H1 (cell line): ENCODE measurements around the gene PRRT1B. TPM values are rescaled to one million over a fixed set of nuclear protein-coding genes. Genes with fewer than 3 reads are reported as not detected.

Experiments
- CTCF ChIA-PET: fragments of 300-600 bp; sonication (Branson Sonifier 250); formaldehyde crosslinking; loops from one replicate; lab custom pipeline; 2021; ENCODE audit not compliant: partially characterized antibody; lab: Charles Lee
- POLR2A ChIA-PET: fragments of 300-600 bp; sonication (Branson Sonifier 250); formaldehyde crosslinking; loops from one replicate; lab custom pipeline; 2021; ENCODE audit warnings: inconsistent platforms; ENCODE audit not compliant: partially characterized antibody; lab: Charles Lee
- DNase-seq, 2 experiments: peaks; one replicate each; pipeline versions ENCODE4 v3.0.0 to v3.0.0-alpha.2; 2010 to 2022; ENCODE audit warnings: low spot score in 2 of 2, low read depth in 1 of 2, mixed read lengths in 1 of 2
- FAIRE-seq: peaks from 2 replicates; lab custom pipeline; 2011; peaks lifted over from hg19 to GRCh38; lab: Jason Lieb, UNC
- H2AFZ ChIP-seq: 2 replicates; pipeline ENCODE4 v1.8.1; 2012; ENCODE audit warnings: low read length, inconsistent platforms
- H2AK5ac ChIP-seq: 2 replicates; pipeline ENCODE4 v1.6.1; 2013; ENCODE audit warnings: low read depth, low read length
- H2BK120ac ChIP-seq: replicated peaks from 2 replicates; pipeline ENCODE3; 2013; ENCODE audit warnings: low read depth, low read length, inconsistent platforms
- H2BK12ac ChIP-seq: 2 replicates; pipeline ENCODE4 v1.6.1; 2013; ENCODE audit warnings: low read depth, low read length
- H2BK15ac ChIP-seq: 2 replicates; pipeline ENCODE4 v1.6.1; 2013; ENCODE audit warnings: low read length
- H2BK20ac ChIP-seq: 2 replicates; pipeline ENCODE4 v1.6.1; 2013; ENCODE audit warnings: low read length
- H2BK5ac ChIP-seq: 2 replicates; pipeline ENCODE4 v1.6.1; 2013; ENCODE audit warnings: low read depth, low read length
- H3K14ac ChIP-seq: 2 replicates; pipeline ENCODE4 v1.6.1; 2013; ENCODE audit warnings: inconsistent platforms; ENCODE audit not compliant: insufficient read length
- H3K18ac ChIP-seq: 2 replicates; pipeline ENCODE4 v1.6.1; 2013; ENCODE audit warnings: low read length; ENCODE audit errors: extremely low read depth
- H3K23ac ChIP-seq: 2 replicates; pipeline ENCODE4 v1.6.1; 2013; ENCODE audit warnings: inconsistent platforms; ENCODE audit not compliant: insufficient read length
- H3K23me2 ChIP-seq: 2 replicates; pipeline ENCODE4 v1.6.1; 2013; ENCODE audit warnings: low read depth, low read length
- H3K27ac ChIP-seq: 2 replicates; pipeline ENCODE4 v1.6.1; 2011; ENCODE audit warnings: low read depth, low read length, inconsistent platforms
- H3K27me3 ChIP-seq, 4 experiments: replicated peaks in 1 of 4; 1 replicate in 1 of 4; 2 replicates in 3 of 4; pipeline versions ENCODE4 v1.6.1 to v1.8.1; 2011 to 2013; ENCODE audit warnings: low read length in 3 of 4, mild to moderate bottlenecking in 3 of 4, inconsistent platforms in 2 of 4, mixed read lengths in 2 of 4, moderate library complexity in 1 of 4; ENCODE audit not compliant: control insufficient read depth in 3 of 4, insufficient read depth in 3 of 4; ENCODE audit errors: extremely low read depth in 1 of 4
- H3K36me3 ChIP-seq, 4 experiments: 2 replicates each; pipeline versions ENCODE4 v1.6.1 to v1.8.1; 2011 to 2013; ENCODE audit warnings: mild to moderate bottlenecking in 4 of 4, low read length in 3 of 4, moderate library complexity in 2 of 4, control low read depth in 1 of 4, inconsistent platforms in 1 of 4; ENCODE audit not compliant: insufficient read depth in 4 of 4, control insufficient read depth in 2 of 4
- H3K4ac ChIP-seq: replicated peaks from 2 replicates; pipeline ENCODE3; 2013; ENCODE audit warnings: low read length, low read depth, mixed read lengths, inconsistent platforms; ENCODE audit not compliant: insufficient read length
- H3K4me1 ChIP-seq, 4 experiments: replicated peaks in 1 of 4; 1 replicate in 1 of 4; 2 replicates in 3 of 4; pipeline versions ENCODE4 v1.6.1 to v1.8.1; 2011 to 2013; ENCODE audit warnings: low read length in 3 of 4, inconsistent platforms in 2 of 4, mixed read lengths in 1 of 4; ENCODE audit not compliant: insufficient read depth in 4 of 4, control insufficient read depth in 3 of 4
- H3K4me2 ChIP-seq, 2 experiments: 2 replicates each; pipeline versions ENCODE4 v1.6.1 to v1.8.1; 2011 to 2013; ENCODE audit warnings: low read depth in 2 of 2, low read length in 2 of 2, control low read depth in 1 of 2, inconsistent platforms in 1 of 2, mild to moderate bottlenecking in 1 of 2; ENCODE audit not compliant: insufficient read depth in 1 of 2
- H3K4me3 ChIP-seq, 4 experiments: fragments of 200-600, 300-600 bp in 1 of 4; sonication (generic), shearing (Covaris generic), sonication (Bioruptor Twin) in 1 of 4; 2 replicates each; pipeline versions ENCODE4 v1.5.1 to v1.8.1; 2011 to 2016; ENCODE audit warnings: low read length in 4 of 4, low read depth in 3 of 4, control low read depth in 2 of 4, inconsistent platforms in 2 of 4, mild to moderate bottlenecking in 2 of 4, mixed read lengths in 1 of 4, moderate library complexity in 1 of 4; ENCODE audit not compliant: insufficient read depth in 2 of 4; ENCODE audit errors: extremely low read depth in 1 of 4
- H3K56ac ChIP-seq: replicated peaks from 2 replicates; pipeline ENCODE3; 2013; ENCODE audit warnings: low read depth, mild to moderate bottlenecking, mixed read lengths, low read length, inconsistent platforms; ENCODE audit not compliant: insufficient read length
- H3K79me1 ChIP-seq: 2 replicates; pipeline ENCODE4 v1.6.1; 2013; ENCODE audit warnings: low read depth, low read length, control low read depth
- H3K79me2 ChIP-seq, 2 experiments: 2 replicates each; pipeline versions ENCODE4 v1.6.1 to v1.8.1; 2012 to 2013; ENCODE audit warnings: low read length in 2 of 2, mild to moderate bottlenecking in 2 of 2, inconsistent platforms in 1 of 2; ENCODE audit not compliant: insufficient read depth in 2 of 2, control insufficient read depth in 1 of 2
- H3K9ac ChIP-seq, 4 experiments: replicated peaks in 1 of 4; 1 replicate in 1 of 4; 2 replicates in 3 of 4; pipeline versions ENCODE4 v1.6.1 to v1.8.1; 2011 to 2013; ENCODE audit warnings: low read depth in 3 of 4, low read length in 3 of 4, control low read depth in 2 of 4, mild to moderate bottlenecking in 2 of 4, moderate library complexity in 2 of 4, inconsistent platforms in 1 of 4; ENCODE audit errors: extremely low read depth in 1 of 4
- H3K9me3 ChIP-seq, 2 experiments: 2 replicates each; pipeline versions ENCODE4 v1.6.1 to v1.8.1; 2012 to 2013; ENCODE audit warnings: mild to moderate bottlenecking in 2 of 2, moderate library complexity in 2 of 2, control low read depth in 1 of 2, inconsistent platforms in 1 of 2, low read depth in 1 of 2, low read length in 1 of 2, mixed read lengths in 1 of 2; ENCODE audit not compliant: insufficient read depth in 2 of 2
- H4K20me1 ChIP-seq, 2 experiments: replicated peaks in 1 of 2; 2 replicates each; pipeline versions ENCODE3 to v1.8.1; 2011 to 2013; ENCODE audit warnings: inconsistent platforms in 2 of 2, low read length in 2 of 2, mild to moderate bottlenecking in 1 of 2; ENCODE audit not compliant: insufficient read depth in 2 of 2, control insufficient read depth in 1 of 2
- H4K5ac ChIP-seq: 2 replicates; pipeline ENCODE4 v1.6.1; 2013; ENCODE audit warnings: low read length, low read depth, mixed read lengths, inconsistent platforms; ENCODE audit not compliant: insufficient read length
- H4K8ac ChIP-seq: 2 replicates; pipeline ENCODE4 v1.8.0; 2013; ENCODE audit warnings: mild to moderate bottlenecking, moderate library complexity, low read length, inconsistent platforms; ENCODE audit not compliant: insufficient read depth; ENCODE audit errors: extremely low read depth
- H4K91ac ChIP-seq: replicated peaks from 2 replicates; pipeline ENCODE3; 2013; ENCODE audit warnings: low read length, mixed read lengths, inconsistent platforms; ENCODE audit not compliant: insufficient read length
- CREB1 ChIP-seq: IDR thresholded peaks from 2 replicates; pipeline ENCODE4 v1.6.1; 2012; ENCODE audit warnings: inconsistent platforms
- POLR2AphosphoS5 ChIP-seq: IDR thresholded peaks from 2 replicates; pipeline ENCODE4 v1.6.1; 2011; ENCODE audit warnings: low read depth, low read length
- WGBS, 2 experiments: shearing (Covaris generic) in 1 of 2; methylation state at CpG; one replicate each; pipeline versions ENCODE4 v1.1.6 to v1.1.7; 2013 to 2015; ENCODE audit warnings: low lambda C conversion rate in 2 of 2, mixed read lengths in 2 of 2, inconsistent platforms in 1 of 2, low coverage in 1 of 2, missing lambda C conversion rate in 1 of 2; ENCODE audit not compliant: insufficient replicate concordance in 2 of 2, insufficient coverage in 1 of 2, insufficient read length in 1 of 2; ENCODE audit errors: extremely low coverage in 1 of 2, missing lambda C conversion rate in 1 of 2; 5-methylcytosine and 5-hydroxymethylcytosine counted together
- polyA plus RNA-seq, 7 experiments: library from polyadenylated mRNA; depleted of rRNA in 3 of 7; stranded (reverse) in 5 of 7; unstranded in 2 of 7; fragments of >200 nt in 5 of 7; fragments of 200-250 nt in 2 of 7; gene quantifications; 1 replicate in 5 of 7; 2 replicates in 1 of 7; 4 replicates in 1 of 7; pipeline versions ENCODE4 v1.2.1 to v1.2.3, GENCODE V29; 2011 to 2013; ENCODE audit warnings: missing spikeins in 2 of 7, mixed read lengths in 2 of 7
- total RNA-seq: library from RNA; stranded (reverse); fragmentation: NEBNext Ultra II Directional; extraction: Animal tissue kit (Norgen Biotek cat#: 25700); gene quantifications from 2 replicates; pipeline ENCODE4 v1.2.1, GENCODE V29; 2021

The PRRT1B gene
- total and polyA plus RNA-seq, 2 of the 8 experiments (the other 6 are each of a cell fraction or from before 2014, with no cell fraction given): 0.30 to 1.2 TPM

GRCh38 chr9:131523451-131524435 lies 21.6 kb upstream of the PRRT1B start:
- Histone ChIP-seq H3K27me3 (no peaks in the 10 kb centered on the region), H3K4me3 (no peak overlapping the region), H3K9ac (no peak overlapping the region), H3K56ac (no peak overlapping the region), H3K4ac (no peak overlapping the region), H2BK20ac (no peak overlapping the region), H2AK5ac (no peak overlapping the region), H3K27ac (no peak overlapping the region), H2BK5ac (no peak overlapping the region), H3K4me2 (no peak overlapping the region), H4K5ac (no peak overlapping the region), H3K23me2 (no peaks in the 10 kb centered on the region), H2BK12ac (no peak overlapping the region), H3K18ac (no peak overlapping the region), H3K14ac (no peak overlapping the region), H3K36me3 (peaks cover 17 to 78% (median 47%) of the 10 kb centered on the region in 4 experiments; a peak in 7 of 8 replicates), H3K4me1 (no peaks in the 10 kb centered on the region), H4K91ac (no peak overlapping the region), H4K20me1 (peaks cover 5% of the 10 kb centered on the region in 2 experiments), H2BK15ac (no peak overlapping the region), H2BK120ac (no peak overlapping the region), H3K9me3 (no peaks in the 10 kb centered on the region), H2AFZ (no peak overlapping the region), H3K23ac (no peak overlapping the region), H3K79me2 (no peaks in the 10 kb centered on the region), H4K8ac (no peak overlapping the region; the same call in 1 of the 2 replicates), H3K79me1 (no peaks in the 10 kb centered on the region)
- DNase-seq (no peak), FAIRE-seq (no peak)
- ChIA-PET CTCF (interaction anchor here (0.8 to 1.1 kb wide), 2 partner anchors 39 to 214 kb away, joined by 3 read pairs; no protein-coding TSS in a partner anchor), POLR2A (interaction anchor here (0.7 to 2.9 kb wide), 7 partner anchors 10 to 362 kb away, joined by 3 to 24 read pairs (median 3); no protein-coding TSS in a partner anchor)
- 91% methylated on average over 27 of the region's 29 CpGs; no CpG with 5 or more reads in 1 of the 2 experiments for WGBS, 2 experiments
- TF ChIP-seq POLR2AphosphoS5 (0 out of 2 replicates have a peak, but pooled peaks have one; percentile 65), CREB1 (no peak)
